H1 (cell line): Measurements from ENCODE around the gene GDPGP1. TPM values are rescaled to one million over a fixed set of nuclear protein-coding genes. Genes with fewer than 3 reads are reported as not detected.

ENCODE experiments used
- CTCF ChIA-PET: fragments of 300-600 bp; sonication (Branson Sonifier 250); formaldehyde crosslinking; loops from one replicate; lab custom pipeline; 2021; ENCODE audit not compliant: partially characterized antibody; lab: Charles Lee
- POLR2A ChIA-PET: fragments of 300-600 bp; sonication (Branson Sonifier 250); formaldehyde crosslinking; loops from one replicate; lab custom pipeline; 2021; ENCODE audit warnings: inconsistent platforms; ENCODE audit not compliant: partially characterized antibody; lab: Charles Lee
- DNase-seq, 2 experiments: peaks; one replicate each; pipeline versions ENCODE4 v3.0.0 to v3.0.0-alpha.2; 2010 to 2022; ENCODE audit warnings: low spot score in 2 of 2, low read depth in 1 of 2, mixed read lengths in 1 of 2
- FAIRE-seq: peaks from 2 replicates; lab custom pipeline; 2011; peaks lifted over from hg19 to GRCh38; lab: Jason Lieb, UNC
- H2AFZ ChIP-seq: 2 replicates; pipeline ENCODE4 v1.8.1; 2012; ENCODE audit warnings: low read length, inconsistent platforms
- H2AK5ac ChIP-seq: 2 replicates; pipeline ENCODE4 v1.6.1; 2013; ENCODE audit warnings: low read depth, low read length
- H2BK120ac ChIP-seq: replicated peaks from 2 replicates; pipeline ENCODE3; 2013; ENCODE audit warnings: low read depth, low read length, inconsistent platforms
- H2BK12ac ChIP-seq: 2 replicates; pipeline ENCODE4 v1.6.1; 2013; ENCODE audit warnings: low read depth, low read length
- H2BK15ac ChIP-seq: 2 replicates; pipeline ENCODE4 v1.6.1; 2013; ENCODE audit warnings: low read length
- H2BK20ac ChIP-seq: 2 replicates; pipeline ENCODE4 v1.6.1; 2013; ENCODE audit warnings: low read length
- H2BK5ac ChIP-seq: 2 replicates; pipeline ENCODE4 v1.6.1; 2013; ENCODE audit warnings: low read depth, low read length
- H3K14ac ChIP-seq: 2 replicates; pipeline ENCODE4 v1.6.1; 2013; ENCODE audit warnings: inconsistent platforms; ENCODE audit not compliant: insufficient read length
- H3K18ac ChIP-seq: 2 replicates; pipeline ENCODE4 v1.6.1; 2013; ENCODE audit warnings: low read length; ENCODE audit errors: extremely low read depth
- H3K23ac ChIP-seq: 2 replicates; pipeline ENCODE4 v1.6.1; 2013; ENCODE audit warnings: inconsistent platforms; ENCODE audit not compliant: insufficient read length
- H3K23me2 ChIP-seq: 2 replicates; pipeline ENCODE4 v1.6.1; 2013; ENCODE audit warnings: low read depth, low read length
- H3K27ac ChIP-seq: 2 replicates; pipeline ENCODE4 v1.6.1; 2011; ENCODE audit warnings: low read depth, low read length, inconsistent platforms
- H3K27me3 ChIP-seq, 4 experiments: replicated peaks in 1 of 4; 1 replicate in 1 of 4; 2 replicates in 3 of 4; pipeline versions ENCODE4 v1.6.1 to v1.8.1; 2011 to 2013; ENCODE audit warnings: low read length in 3 of 4, mild to moderate bottlenecking in 3 of 4, inconsistent platforms in 2 of 4, mixed read lengths in 2 of 4, moderate library complexity in 1 of 4; ENCODE audit not compliant: control insufficient read depth in 3 of 4, insufficient read depth in 3 of 4; ENCODE audit errors: extremely low read depth in 1 of 4
- H3K36me3 ChIP-seq, 4 experiments: 2 replicates each; pipeline versions ENCODE4 v1.6.1 to v1.8.1; 2011 to 2013; ENCODE audit warnings: mild to moderate bottlenecking in 4 of 4, low read length in 3 of 4, moderate library complexity in 2 of 4, control low read depth in 1 of 4, inconsistent platforms in 1 of 4; ENCODE audit not compliant: insufficient read depth in 4 of 4, control insufficient read depth in 2 of 4
- H3K4ac ChIP-seq: replicated peaks from 2 replicates; pipeline ENCODE3; 2013; ENCODE audit warnings: low read length, low read depth, mixed read lengths, inconsistent platforms; ENCODE audit not compliant: insufficient read length
- H3K4me1 ChIP-seq, 4 experiments: replicated peaks in 1 of 4; 1 replicate in 1 of 4; 2 replicates in 3 of 4; pipeline versions ENCODE4 v1.6.1 to v1.8.1; 2011 to 2013; ENCODE audit warnings: low read length in 3 of 4, inconsistent platforms in 2 of 4, mixed read lengths in 1 of 4; ENCODE audit not compliant: insufficient read depth in 4 of 4, control insufficient read depth in 3 of 4
- H3K4me2 ChIP-seq, 2 experiments: 2 replicates each; pipeline versions ENCODE4 v1.6.1 to v1.8.1; 2011 to 2013; ENCODE audit warnings: low read depth in 2 of 2, low read length in 2 of 2, control low read depth in 1 of 2, inconsistent platforms in 1 of 2, mild to moderate bottlenecking in 1 of 2; ENCODE audit not compliant: insufficient read depth in 1 of 2
- H3K4me3 ChIP-seq, 4 experiments: fragments of 200-600, 300-600 bp in 1 of 4; sonication (generic), shearing (Covaris generic), sonication (Bioruptor Twin) in 1 of 4; 2 replicates each; pipeline versions ENCODE4 v1.5.1 to v1.8.1; 2011 to 2016; ENCODE audit warnings: low read length in 4 of 4, low read depth in 3 of 4, control low read depth in 2 of 4, inconsistent platforms in 2 of 4, mild to moderate bottlenecking in 2 of 4, mixed read lengths in 1 of 4, moderate library complexity in 1 of 4; ENCODE audit not compliant: insufficient read depth in 2 of 4; ENCODE audit errors: extremely low read depth in 1 of 4
- H3K56ac ChIP-seq: replicated peaks from 2 replicates; pipeline ENCODE3; 2013; ENCODE audit warnings: low read depth, mild to moderate bottlenecking, mixed read lengths, low read length, inconsistent platforms; ENCODE audit not compliant: insufficient read length
- H3K79me1 ChIP-seq: 2 replicates; pipeline ENCODE4 v1.6.1; 2013; ENCODE audit warnings: low read depth, low read length, control low read depth
- H3K79me2 ChIP-seq, 2 experiments: 2 replicates each; pipeline versions ENCODE4 v1.6.1 to v1.8.1; 2012 to 2013; ENCODE audit warnings: low read length in 2 of 2, mild to moderate bottlenecking in 2 of 2, inconsistent platforms in 1 of 2; ENCODE audit not compliant: insufficient read depth in 2 of 2, control insufficient read depth in 1 of 2
- H3K9ac ChIP-seq, 4 experiments: replicated peaks in 1 of 4; 1 replicate in 1 of 4; 2 replicates in 3 of 4; pipeline versions ENCODE4 v1.6.1 to v1.8.1; 2011 to 2013; ENCODE audit warnings: low read depth in 3 of 4, low read length in 3 of 4, control low read depth in 2 of 4, mild to moderate bottlenecking in 2 of 4, moderate library complexity in 2 of 4, inconsistent platforms in 1 of 4; ENCODE audit errors: extremely low read depth in 1 of 4
- H3K9me3 ChIP-seq, 2 experiments: 2 replicates each; pipeline versions ENCODE4 v1.6.1 to v1.8.1; 2012 to 2013; ENCODE audit warnings: mild to moderate bottlenecking in 2 of 2, moderate library complexity in 2 of 2, control low read depth in 1 of 2, inconsistent platforms in 1 of 2, low read depth in 1 of 2, low read length in 1 of 2, mixed read lengths in 1 of 2; ENCODE audit not compliant: insufficient read depth in 2 of 2
- H4K20me1 ChIP-seq, 2 experiments: replicated peaks in 1 of 2; 2 replicates each; pipeline versions ENCODE3 to v1.8.1; 2011 to 2013; ENCODE audit warnings: inconsistent platforms in 2 of 2, low read length in 2 of 2, mild to moderate bottlenecking in 1 of 2; ENCODE audit not compliant: insufficient read depth in 2 of 2, control insufficient read depth in 1 of 2
- H4K5ac ChIP-seq: 2 replicates; pipeline ENCODE4 v1.6.1; 2013; ENCODE audit warnings: low read length, low read depth, mixed read lengths, inconsistent platforms; ENCODE audit not compliant: insufficient read length
- H4K8ac ChIP-seq: 2 replicates; pipeline ENCODE4 v1.8.0; 2013; ENCODE audit warnings: mild to moderate bottlenecking, moderate library complexity, low read length, inconsistent platforms; ENCODE audit not compliant: insufficient read depth; ENCODE audit errors: extremely low read depth
- H4K91ac ChIP-seq: replicated peaks from 2 replicates; pipeline ENCODE3; 2013; ENCODE audit warnings: low read length, mixed read lengths, inconsistent platforms; ENCODE audit not compliant: insufficient read length
- CEBPB ChIP-seq: IDR thresholded peaks from 2 replicates; pipeline ENCODE4 v1.6.1; 2012; ENCODE audit warnings: low read depth, low read length
- CHD2 ChIP-seq: IDR thresholded peaks from 2 replicates; pipeline ENCODE4 v1.6.1; 2012; ENCODE audit warnings: low read length, improper control_type of control experiment
- CTBP2 ChIP-seq: IDR thresholded peaks from 2 replicates; pipeline ENCODE4 v1.7.0; 2011; ENCODE audit warnings: borderline replicate concordance, mild to moderate bottlenecking, moderate library complexity, mixed read lengths, low read length; ENCODE audit not compliant: insufficient read depth, insufficient read length
- HDAC6 ChIP-seq: IDR thresholded peaks from one replicate; pipeline ENCODE4 v1.7.1; 2012; ENCODE audit warnings: low read depth, mild to moderate bottlenecking, inconsistent platforms, low read length, moderate library complexity
- KDM4A ChIP-seq: IDR thresholded peaks from one replicate; pipeline ENCODE4 v1.7.1; 2012; ENCODE audit warnings: low read depth, mild to moderate bottlenecking, moderate library complexity, low read length, inconsistent platforms; ENCODE audit not compliant: severe bottlenecking
- POLR2AphosphoS5 ChIP-seq: IDR thresholded peaks from 2 replicates; pipeline ENCODE4 v1.6.1; 2011; ENCODE audit warnings: low read depth, low read length
- RFX5 ChIP-seq: IDR thresholded peaks from 2 replicates; pipeline ENCODE4 v1.6.1; 2011; ENCODE audit warnings: low read depth, low read length, improper control_type of control experiment, borderline replicate concordance
- SIN3A ChIP-seq, 2 experiments: IDR thresholded peaks in 1 of 2; conservative IDR thresholded peaks in 1 of 2; 2 replicates each; pipeline ENCODE4 v1.6.1; 2011 to 2012; ENCODE audit warnings: low read length in 2 of 2, improper control_type of control experiment in 1 of 2, low read depth in 1 of 2, mild to moderate bottlenecking in 1 of 2
- SRF ChIP-seq: IDR thresholded peaks from 2 replicates; pipeline ENCODE4 v1.6.1; 2011; ENCODE audit warnings: mild to moderate bottlenecking, low read depth, low read length, moderate library complexity
- WGBS, 2 experiments: shearing (Covaris generic) in 1 of 2; methylation state at CpG; one replicate each; pipeline versions ENCODE4 v1.1.6 to v1.1.7; 2013 to 2015; ENCODE audit warnings: low lambda C conversion rate in 2 of 2, mixed read lengths in 2 of 2, inconsistent platforms in 1 of 2, low coverage in 1 of 2, missing lambda C conversion rate in 1 of 2; ENCODE audit not compliant: insufficient replicate concordance in 2 of 2, insufficient coverage in 1 of 2, insufficient read length in 1 of 2; ENCODE audit errors: extremely low coverage in 1 of 2, missing lambda C conversion rate in 1 of 2; 5-methylcytosine and 5-hydroxymethylcytosine counted together
- polyA plus RNA-seq, 7 experiments: library from polyadenylated mRNA; depleted of rRNA in 3 of 7; stranded (reverse) in 5 of 7; unstranded in 2 of 7; fragments of >200 nt in 5 of 7; fragments of 200-250 nt in 2 of 7; gene quantifications; 1 replicate in 5 of 7; 2 replicates in 1 of 7; 4 replicates in 1 of 7; pipeline versions ENCODE4 v1.2.1 to v1.2.3, GENCODE V29; 2011 to 2013; ENCODE audit warnings: missing spikeins in 2 of 7, mixed read lengths in 2 of 7
- total RNA-seq: library from RNA; stranded (reverse); fragmentation: NEBNext Ultra II Directional; extraction: Animal tissue kit (Norgen Biotek cat#: 25700); gene quantifications from 2 replicates; pipeline ENCODE4 v1.2.1, GENCODE V29; 2021

Gene GDPGP1
- total and polyA plus RNA-seq, 2 of the 8 experiments (the other 6 are each of a cell fraction or from before 2014, with no cell fraction given) = 1.8 to 5.6 TPM

GRCh38 chr15:90241343-90242192 is 7.6 kb downstream of the GDPGP1 start:
- H3K56ac ChIP-seq = no peak overlapping the region
- no peaks in the 10 kb centered on the region for H3K79me1 ChIP-seq
- H3K36me3 ChIP-seq = no peaks in the 10 kb centered on the region
- DNase-seq = no peak
- no peak overlapping the region for H2BK20ac ChIP-seq
- ChIA-PET POLR2A (interaction anchor here (1.2 to 2.1 kb wide), 3 partner anchors 24 to 140 kb away, joined by 3 to 5 read pairs (median 3); partner anchors contain the start of genes IDH2 and NGRN), CTCF (interaction anchor here (0.7 to 1.8 kb wide), 8 partner anchors 8 to 98 kb away, joined by 3 to 7 read pairs (median 4); no protein-coding TSS in a partner anchor)
- no peak overlapping the region for H2BK5ac ChIP-seq
- 0 out of 2 replicates have a peak overlapping the region, but pooled peaks have one; percentile 39 for H2BK12ac ChIP-seq
- no peak overlapping the region for H2AK5ac ChIP-seq
- no peak overlapping the region for H3K14ac ChIP-seq
- 84% methylated on average over 22 of the region's 22 CpGs; no CpG with 5 or more reads in 1 of the 2 experiments for WGBS, 2 experiments
- no peak overlapping the region for H2BK15ac ChIP-seq
- H3K4me3 ChIP-seq = no peak overlapping the region
- no peaks in the 10 kb centered on the region for H3K9me3 ChIP-seq
- H3K79me2 ChIP-seq = no peaks in the 10 kb centered on the region
- H3K27ac ChIP-seq = no peak overlapping the region
- no peak overlapping the region for H2AFZ ChIP-seq
- H3K4ac ChIP-seq = no peak overlapping the region
- no peaks in the 10 kb centered on the region for H3K4me1 ChIP-seq
- H4K20me1 ChIP-seq = no peaks in the 10 kb centered on the region
- H4K8ac ChIP-seq = peak overlapping the region; percentile 65; the same call in 1 of the 2 replicates
- H3K4me2 ChIP-seq = no peak overlapping the region
- no peak overlapping the region for H3K9ac ChIP-seq
- H2BK120ac ChIP-seq = no peak overlapping the region
- H4K5ac ChIP-seq = no peak overlapping the region
- H3K18ac ChIP-seq = no peak overlapping the region
- no peak overlapping the region for H4K91ac ChIP-seq
- FAIRE-seq = no peak
- no peak overlapping the region for H3K23ac ChIP-seq
- no peaks in the 10 kb centered on the region for H3K23me2 ChIP-seq
- no peaks in the 10 kb centered on the region for H3K27me3 ChIP-seq
- TF ChIP-seq CEBPB (no peak), CHD2 (no peak), POLR2AphosphoS5 (no peak), SRF (no peak), RFX5 (no peak), KDM4A (no peak), SIN3A (conservative IDR thresholded peaks at IDR 0.05 in 1 of 2, IDR thresholded peaks at IDR 0.05 in 1 of 2; ENCODE audit: low read depth in 1 of 2, low read length in 2 of 2) (no peak), HDAC6 (no peak), CTBP2 (no peak)
